CD4-positive, alpha-beta T cell (primary cell): ENCODE data around the gene SLCO2A1. TPM values are rescaled to one million over a fixed set of nuclear protein-coding genes. Genes with fewer than 3 reads are reported as not detected.

Experiments
- ATAC-seq: fragments of 200-7000 bp; cut with Tn5 transposase; one replicate; pipeline ENCODE4 v1.10.0; 2022; ENCODE audit warnings: mild to moderate bottlenecking; ENCODE audit not compliant: poor library complexity
- CTCF ChIA-PET: fragments of 350-600 bp; sonication (Branson Sonifier 250); formaldehyde crosslinking; loops from one replicate; lab custom pipeline; 2021; ENCODE audit warnings: antibody characterized with exemption, inconsistent platforms; lab: Charles Lee
- POLR2A ChIA-PET: fragments of 350-600 bp; sonication (Branson Sonifier 250); formaldehyde crosslinking; loops from one replicate; lab custom pipeline; 2021; ENCODE audit warnings: antibody characterized with exemption, inconsistent platforms; lab: Charles Lee
- DNase-seq, 14 experiments: peaks; one replicate each; pipeline ENCODE4 v3.0.0-alpha.2; 2013 to 2020; ENCODE audit warnings: mixed read lengths in 2 of 14
- H3K27ac ChIP-seq, 2 donors: one replicate each; pipeline versions ENCODE4 v1.5.1 to v1.7.0; 2013; ENCODE audit warnings: low read length in 2 of 2, low read depth in 1 of 2, mild to moderate bottlenecking in 1 of 2
- H3K27me3 ChIP-seq, 2 experiments: 1 replicate in 1 of 2; 2 replicates in 1 of 2; pipeline versions ENCODE4 v1.6.1 to v1.7.0; 2013; ENCODE audit warnings: low read length in 2 of 2, control low read depth in 1 of 2, mild to moderate bottlenecking in 1 of 2, moderate library complexity in 1 of 2; ENCODE audit not compliant: insufficient read depth in 2 of 2, control insufficient read depth in 1 of 2
- H3K36me3 ChIP-seq: one replicate; pipeline ENCODE4 v1.6.1; 2013; ENCODE audit warnings: low read length, control low read depth; ENCODE audit not compliant: insufficient read depth
- H3K4me1 ChIP-seq: one replicate; pipeline ENCODE4 v1.6.1; 2013; ENCODE audit warnings: low read length, control low read depth; ENCODE audit not compliant: insufficient read depth
- H3K4me3 ChIP-seq: one replicate; pipeline ENCODE4 v1.5.1; 2013; ENCODE audit warnings: mild to moderate bottlenecking, low read length, moderate library complexity
- H3K9me3 ChIP-seq, 2 experiments: 1 replicate in 1 of 2; 2 replicates in 1 of 2; pipeline versions ENCODE4 v1.6.1 to v1.7.0; 2013; ENCODE audit warnings: low read length in 2 of 2, mild to moderate bottlenecking in 2 of 2, control low read depth in 1 of 2, moderate library complexity in 1 of 2; ENCODE audit not compliant: control insufficient read depth in 1 of 2, insufficient read depth in 1 of 2
- H3K27ac Mint-ChIP-seq: one replicate; pipeline ENCODE4 v1.8.0; 2020; ENCODE audit warnings: mixed read lengths
- H3K27me3 Mint-ChIP-seq: one replicate; pipeline ENCODE4 v1.8.0; 2021; ENCODE audit warnings: mixed read lengths
- H3K36me3 Mint-ChIP-seq: one replicate; pipeline ENCODE4 v1.8.0; 2021; ENCODE audit warnings: low read depth, mixed read lengths
- H3K4me1 Mint-ChIP-seq: one replicate; pipeline ENCODE4 v1.8.0; 2021; ENCODE audit warnings: low read depth, mixed read lengths
- H3K4me3 Mint-ChIP-seq: one replicate; pipeline ENCODE4 v1.8.0; 2020; ENCODE audit warnings: mild to moderate bottlenecking, mixed read lengths
- H3K9me3 Mint-ChIP-seq: one replicate; pipeline ENCODE4 v1.8.0; 2020; ENCODE audit warnings: mixed read lengths
- intact Hi-C, 2 experiments: fragments of 100-400 bp; cut with DNase I in 1 of 2; cut with micrococcal nuclease in 1 of 2; formaldehyde crosslinking; loops; one replicate each; pipeline versions ENCODE4 v1.15.1 to v1.9.0; 2023 to 2025; cut with DNase I, micrococcal nuclease
- total RNA-seq, 174 experiments: library from RNA in 2 of 174; stranded (reverse) in 2 of 174; gene quantifications; one replicate each; pipeline ENCODE4 v1.2.3 and lab custom pipeline; 2021 to 2026
- TF ChIP-seq, protein P1 (sequence below): fragments of 200-600 bp; IDR thresholded peaks from one replicate; pipeline ENCODE4 v1.8.0; 2022; ENCODE audit warnings: antibody characterized with exemption, mild to moderate bottlenecking

SLCO2A1 gene
- total RNA-seq, 2 experiments from 2014 or later = not detected

DNA sequence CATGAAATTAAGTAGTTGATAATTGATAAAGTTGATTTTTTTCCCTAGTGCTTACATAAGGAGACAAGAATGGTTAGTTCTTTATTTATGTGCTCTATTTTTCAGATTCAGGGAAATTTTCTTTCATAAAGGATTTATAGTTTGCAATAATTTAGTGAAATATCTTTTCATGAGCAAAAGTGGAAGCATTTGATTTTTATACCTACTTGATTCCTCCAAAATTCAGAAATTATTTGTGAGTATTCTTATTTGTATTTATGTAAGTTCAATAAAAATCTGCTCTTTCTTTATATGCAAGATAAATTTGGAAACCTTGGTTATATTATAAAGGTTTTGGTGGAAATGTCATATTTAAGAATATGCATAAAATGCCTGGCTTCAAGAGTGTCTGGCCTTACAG lies 14.7 kb upstream of the SLCO2A1 start:
- Mint-ChIP-seq H3K9me3 (peaks cover 9% of the 10 kb centered on the region), H3K4me1 (no peaks in the 10 kb centered on the region), H3K36me3 (no peaks in the 10 kb centered on the region), H3K27ac (no peak overlapping the region), H3K4me3 (no peak overlapping the region), H3K27me3 (peaks cover 17% of the 10 kb centered on the region)
- Histone ChIP-seq H3K9me3 (peaks cover 0 to 23% of the 10 kb centered on the region in 2 experiments), H3K4me1 (no peaks in the 10 kb centered on the region), H3K4me3 (no peak overlapping the region), H3K27me3 (no peaks in the 10 kb centered on the region), H3K27ac (no peak overlapping the region), H3K36me3 (no peaks in the 10 kb centered on the region)
- TF ChIP-seq, protein P1, sequence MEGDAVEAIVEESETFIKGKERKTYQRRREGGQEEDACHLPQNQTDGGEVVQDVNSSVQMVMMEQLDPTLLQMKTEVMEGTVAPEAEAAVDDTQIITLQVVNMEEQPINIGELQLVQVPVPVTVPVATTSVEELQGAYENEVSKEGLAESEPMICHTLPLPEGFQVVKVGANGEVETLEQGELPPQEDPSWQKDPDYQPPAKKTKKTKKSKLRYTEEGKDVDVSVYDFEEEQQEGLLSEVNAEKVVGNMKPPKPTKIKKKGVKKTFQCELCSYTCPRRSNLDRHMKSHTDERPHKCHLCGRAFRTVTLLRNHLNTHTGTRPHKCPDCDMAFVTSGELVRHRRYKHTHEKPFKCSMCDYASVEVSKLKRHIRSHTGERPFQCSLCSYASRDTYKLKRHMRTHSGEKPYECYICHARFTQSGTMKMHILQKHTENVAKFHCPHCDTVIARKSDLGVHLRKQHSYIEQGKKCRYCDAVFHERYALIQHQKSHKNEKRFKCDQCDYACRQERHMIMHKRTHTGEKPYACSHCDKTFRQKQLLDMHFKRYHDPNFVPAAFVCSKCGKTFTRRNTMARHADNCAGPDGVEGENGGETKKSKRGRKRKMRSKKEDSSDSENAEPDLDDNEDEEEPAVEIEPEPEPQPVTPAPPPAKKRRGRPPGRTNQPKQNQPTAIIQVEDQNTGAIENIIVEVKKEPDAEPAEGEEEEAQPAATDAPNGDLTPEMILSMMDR = no peak
- ATAC-seq (no peak), DNase-seq (no peak)
- ChIA-PET POLR2A (no interaction called here), CTCF (no interaction called here)
- intact Hi-C loops = no loop called here

DNA sequence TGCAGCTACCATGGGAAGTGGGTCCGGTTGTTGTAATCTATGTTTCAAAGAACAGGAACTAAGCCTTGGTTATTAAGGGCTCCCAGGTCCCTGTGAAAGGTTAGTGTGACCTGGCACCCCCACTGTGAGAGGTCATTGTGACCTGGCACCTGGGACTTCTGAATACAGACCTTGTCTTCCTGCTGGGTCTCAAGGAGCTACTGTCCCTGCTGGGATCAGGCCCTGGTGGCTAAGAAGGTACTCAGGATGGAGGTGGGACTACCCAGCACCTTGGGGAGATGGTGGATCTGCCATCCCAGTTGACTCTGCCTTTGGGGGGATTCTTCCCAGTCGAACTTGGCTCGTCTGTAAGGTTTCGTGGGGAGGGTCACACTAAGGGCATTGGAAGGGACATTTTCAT lies 10.3 kb upstream of the SLCO2A1 start:
- ChIA-PET CTCF (no interaction called here), POLR2A (no interaction called here)
- intact Hi-C loops = no loop called here
- H3K4me3 Mint-ChIP-seq = no peak overlapping the region
- H3K36me3 Mint-ChIP-seq = no peaks in the 10 kb centered on the region
- H3K9me3 Mint-ChIP-seq = peaks cover 4% of the 10 kb centered on the region
- H3K27ac ChIP-seq = no peak overlapping the region
- H3K4me3 ChIP-seq = no peak overlapping the region
- H3K4me1 Mint-ChIP-seq = no peaks in the 10 kb centered on the region
- H3K27me3 Mint-ChIP-seq = peaks cover 6% of the 10 kb centered on the region
- no peak overlapping the region for H3K27ac Mint-ChIP-seq
- no peaks in the 10 kb centered on the region for H3K36me3 ChIP-seq
- no peaks in the 10 kb centered on the region for H3K27me3 ChIP-seq
- DNase-seq (no peak), ATAC-seq (no peak)
- H3K9me3 ChIP-seq = peaks cover 0 to 17% of the 10 kb centered on the region in 2 experiments
- no peaks in the 10 kb centered on the region for H3K4me1 ChIP-seq
- TF ChIP-seq, protein P1 = no peak

DNA sequence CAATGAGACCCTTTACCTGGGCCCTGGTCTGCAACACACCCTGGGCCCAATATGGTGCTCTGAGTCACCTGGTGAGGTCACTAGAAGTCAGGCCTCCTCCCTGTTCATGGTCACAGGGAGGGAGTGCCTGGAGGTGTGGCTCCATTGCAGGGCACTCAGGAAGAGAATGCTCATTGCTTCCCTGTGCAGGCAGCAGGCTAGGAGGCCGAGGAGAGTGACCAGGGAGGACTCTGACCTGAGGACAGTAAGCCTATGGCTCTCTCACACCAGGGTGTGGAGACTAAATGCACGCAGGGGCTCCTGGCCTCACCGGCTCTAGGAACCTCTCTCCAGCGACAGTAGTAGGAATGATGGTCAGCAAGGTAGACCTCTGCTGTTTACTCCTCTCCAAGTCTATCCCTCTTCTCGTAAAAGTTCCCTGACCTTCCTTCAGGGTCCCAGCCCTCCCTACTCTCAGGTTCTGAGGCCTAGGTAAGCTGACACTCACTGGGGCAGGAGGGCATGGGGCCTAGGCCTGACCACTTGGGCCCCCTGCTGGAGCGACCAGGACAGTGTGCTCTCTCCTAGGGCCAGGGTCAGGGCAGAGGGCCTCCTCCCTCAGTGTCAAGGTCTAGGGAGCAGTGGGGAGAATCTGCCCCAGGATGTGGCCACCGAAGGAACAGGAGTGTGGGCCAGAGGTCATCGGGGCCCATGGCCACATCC lies 9.6 kb upstream of the SLCO2A1 start:
- Mint-ChIP-seq H3K27ac (no peak overlapping the region), H3K36me3 (no peaks in the 10 kb centered on the region), H3K27me3 (peaks cover 9% of the 10 kb centered on the region), H3K9me3 (peaks cover 1% of the 10 kb centered on the region), H3K4me1 (no peaks in the 10 kb centered on the region), H3K4me3 (no peak overlapping the region)
- TF ChIP-seq, protein P1 = no peak
- Histone ChIP-seq H3K9me3 (peaks cover 0 to 10% of the 10 kb centered on the region in 2 experiments), H3K27ac (no peak overlapping the region), H3K27me3 (no peaks in the 10 kb centered on the region), H3K36me3 (no peaks in the 10 kb centered on the region), H3K4me3 (no peak overlapping the region), H3K4me1 (no peaks in the 10 kb centered on the region)
- ChIA-PET CTCF (no interaction called here), POLR2A (no interaction called here)
- intact Hi-C loops = no loop called here
- no peak for DNase-seq
- ATAC-seq = no peak
